ENCODE measurements around the gene NWD2.

DNA sequence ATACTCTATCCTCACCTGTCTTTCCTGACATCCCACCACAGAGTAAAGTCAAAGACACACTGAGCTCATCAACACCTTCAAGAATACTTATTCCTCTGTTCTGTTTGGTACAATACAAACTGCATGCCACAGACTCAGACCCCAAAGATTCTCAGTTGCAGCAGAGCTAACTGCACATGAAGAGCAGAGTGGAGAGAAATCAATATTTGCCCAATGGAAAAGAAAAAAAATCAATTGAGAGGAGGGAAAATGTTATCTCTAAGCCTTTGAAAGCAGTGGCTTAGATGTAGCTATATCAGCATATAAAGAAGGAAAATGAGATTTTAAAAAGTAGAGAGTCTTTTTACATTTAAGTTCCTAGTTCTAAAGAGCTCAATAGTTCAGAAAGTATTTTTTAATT, 180.2 kb downstream of the NWD2 start:
- TF ChIP-seq EZH2 (IDR thresholded peaks at IDR 0.05; ENCODE audit: insufficient read depth, poor library complexity, severe bottlenecking) (no peak), EZH2phosphoT487 (IDR thresholded peaks at IDR 0.05; ENCODE audit: insufficient read depth, low read depth) (no peak)

Data from GM23248 (cell line).